22Rv1 (cell line): ENCODE results near the gene HARBI1.

Experiments
- H3K27ac ChIP-seq: fragments of 450-650 bp; 2 replicates; pipeline ENCODE4 v1.5.1; 2017
- CTCF ChIP-seq: fragments of 450-650 bp; IDR thresholded peaks from 2 replicates; pipeline ENCODE4 v1.5.1; 2017; ENCODE audit warnings: mild to moderate bottlenecking
- ZFX ChIP-seq: fragments of 450-650 bp; IDR thresholded peaks from 2 replicates; pipeline ENCODE4 v1.6.1; 2017; ENCODE audit warnings: antibody characterized with exemption, borderline replicate concordance

Gene HARBI1

GRCh38 chr11:46633291-46634217 lies 16.5 kb upstream of the HARBI1 start:
- no peak overlapping the region for H3K27ac ChIP-seq
- TF ChIP-seq ZFX (no peak), CTCF (no peak)

GRCh38 chr11:46632502-46632901 lies 15.5 kb upstream of the HARBI1 start:
- H3K27ac ChIP-seq: no peak overlapping the region
- TF ChIP-seq CTCF: no peak
- no peak for TF ChIP-seq ZFX

- TF ChIP-seq CTCF (no peak), ZFX (no peak)
- H3K27ac ChIP-seq: no peak overlapping the region
These were observed 14.6 kb upstream of the HARBI1 start for GRCh38 chr11:46631676-46632075.

GRCh38 chr11:46630237-46630636 lies 13.2 kb upstream of the HARBI1 start:
- no peak overlapping the region for H3K27ac ChIP-seq
- no peak for TF ChIP-seq CTCF
- no peak for TF ChIP-seq ZFX

- H3K27ac ChIP-seq: no peak overlapping the region
- TF ChIP-seq ZFX (no peak), CTCF (no peak)
These were observed 11.9 kb upstream of the HARBI1 start for GRCh38 chr11:46628961-46629360.

- no peak for TF ChIP-seq CTCF
- no peak overlapping the region for H3K27ac ChIP-seq
These were observed 8.4 kb upstream of the HARBI1 start for GRCh38 chr11:46625406-46625805.

- H3K27ac ChIP-seq: no peak overlapping the region
- TF ChIP-seq CTCF (no peak), ZFX (no peak)
These were observed 1.8 kb upstream of the HARBI1 start for GRCh38 chr11:46618837-46619236.
